ENCODE measurements around the gene RAB33B.
A peak's percentile ranks its signal among the peaks of the same experiment; 100 is the strongest.
"Not testable (repeated sequence)": the region's sequence is repeated elsewhere in the genome, so short reads cannot be mapped to it uniquely, and the experiment has no call there.

RAB33B gene
- long read RNA-seq, full-length matches to known transcripts: 52 of 59 reads
- long read RNA-seq, partial matches to known transcripts: 0 of 59 reads
- long read RNA-seq, other reads (novel, unspliced or antisense): 7 of 59 reads

- TF ChIP-seq POLR2AphosphoS5 (IDR thresholded peaks at IDR 0.05; ENCODE audit: low read depth) (no peak), REST (IDR thresholded peaks at IDR 0.05; ENCODE audit: insufficient replicate concordance, low read depth) (no peak), SPI1 (IDR thresholded peaks at IDR 0.05; ENCODE audit: borderline replicate concordance, low read depth) (no peak), GABPA (IDR thresholded peaks at IDR 0.05; ENCODE audit: low read depth) (no peak)
- TF ChIP-seq, protein P1, sequence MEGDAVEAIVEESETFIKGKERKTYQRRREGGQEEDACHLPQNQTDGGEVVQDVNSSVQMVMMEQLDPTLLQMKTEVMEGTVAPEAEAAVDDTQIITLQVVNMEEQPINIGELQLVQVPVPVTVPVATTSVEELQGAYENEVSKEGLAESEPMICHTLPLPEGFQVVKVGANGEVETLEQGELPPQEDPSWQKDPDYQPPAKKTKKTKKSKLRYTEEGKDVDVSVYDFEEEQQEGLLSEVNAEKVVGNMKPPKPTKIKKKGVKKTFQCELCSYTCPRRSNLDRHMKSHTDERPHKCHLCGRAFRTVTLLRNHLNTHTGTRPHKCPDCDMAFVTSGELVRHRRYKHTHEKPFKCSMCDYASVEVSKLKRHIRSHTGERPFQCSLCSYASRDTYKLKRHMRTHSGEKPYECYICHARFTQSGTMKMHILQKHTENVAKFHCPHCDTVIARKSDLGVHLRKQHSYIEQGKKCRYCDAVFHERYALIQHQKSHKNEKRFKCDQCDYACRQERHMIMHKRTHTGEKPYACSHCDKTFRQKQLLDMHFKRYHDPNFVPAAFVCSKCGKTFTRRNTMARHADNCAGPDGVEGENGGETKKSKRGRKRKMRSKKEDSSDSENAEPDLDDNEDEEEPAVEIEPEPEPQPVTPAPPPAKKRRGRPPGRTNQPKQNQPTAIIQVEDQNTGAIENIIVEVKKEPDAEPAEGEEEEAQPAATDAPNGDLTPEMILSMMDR (IDR thresholded peaks at IDR 0.05; ENCODE audit: insufficient read depth, low read length): no peak
- Histone ChIP-seq H3K4me3 (replicated peaks; ENCODE audit: insufficient read depth, low read length) (peak within 1 kb of the TSS; percentile 100), H3K27ac (replicated peaks) (peak within 1 kb of the TSS; percentile 90), H3K27me3 (ENCODE audit: insufficient read depth, poor library complexity, severe bottlenecking) (no peaks in the 10 kb centered on the region)
- no peak for DNase-seq (ENCODE audit: low read depth in 1 of 2, low spot score in 1 of 2)
Observed at GRCh38 chr4:139454111-139455045, at the start of gene RAB33B. RAB33B (plus strand) TSS chr4:139454121; CDS start chr4:139454196, 75 bp downstream.

DNA sequence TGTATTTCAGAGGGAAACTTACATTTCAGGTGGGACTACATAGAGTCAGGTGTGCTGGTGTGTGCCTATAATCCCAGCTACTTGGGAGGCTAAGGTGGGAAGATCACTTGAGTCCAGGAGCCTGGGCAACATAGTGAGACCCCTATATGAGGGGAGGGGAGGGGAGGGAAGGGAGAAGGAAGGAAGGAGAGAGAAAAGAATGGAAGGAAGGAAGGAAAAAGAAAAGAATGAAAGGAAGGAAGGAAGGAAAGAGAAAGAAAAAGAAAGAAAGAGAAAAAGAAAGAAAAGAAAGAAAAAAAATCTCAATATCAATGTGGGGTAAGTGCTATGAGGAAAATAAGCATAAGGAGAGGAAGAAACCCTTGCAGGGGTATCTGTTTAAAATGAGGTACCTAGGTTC, 43.6 kb upstream of the RAB33B start:
- DNase-seq (ENCODE audit: low read depth in 1 of 2, low spot score in 1 of 2): no peak
- Histone ChIP-seq H3K4me3 (replicated peaks; ENCODE audit: insufficient read depth, low read length) (no peak overlapping the region), H3K27ac (replicated peaks) (no peak overlapping the region), H3K27me3 (ENCODE audit: insufficient read depth, poor library complexity, severe bottlenecking) (no peaks in the 10 kb centered on the region)
- TF ChIP-seq POLR2AphosphoS5 (IDR thresholded peaks at IDR 0.05; ENCODE audit: low read depth) (no peak), GABPA (IDR thresholded peaks at IDR 0.05; ENCODE audit: low read depth) (no peak), REST (IDR thresholded peaks at IDR 0.05; ENCODE audit: insufficient replicate concordance, low read depth) (no peak), SPI1 (IDR thresholded peaks at IDR 0.05; ENCODE audit: borderline replicate concordance, low read depth) (no peak)
- TF ChIP-seq, protein P1 (IDR thresholded peaks at IDR 0.05; ENCODE audit: insufficient read depth, low read length): no peak

DNA sequence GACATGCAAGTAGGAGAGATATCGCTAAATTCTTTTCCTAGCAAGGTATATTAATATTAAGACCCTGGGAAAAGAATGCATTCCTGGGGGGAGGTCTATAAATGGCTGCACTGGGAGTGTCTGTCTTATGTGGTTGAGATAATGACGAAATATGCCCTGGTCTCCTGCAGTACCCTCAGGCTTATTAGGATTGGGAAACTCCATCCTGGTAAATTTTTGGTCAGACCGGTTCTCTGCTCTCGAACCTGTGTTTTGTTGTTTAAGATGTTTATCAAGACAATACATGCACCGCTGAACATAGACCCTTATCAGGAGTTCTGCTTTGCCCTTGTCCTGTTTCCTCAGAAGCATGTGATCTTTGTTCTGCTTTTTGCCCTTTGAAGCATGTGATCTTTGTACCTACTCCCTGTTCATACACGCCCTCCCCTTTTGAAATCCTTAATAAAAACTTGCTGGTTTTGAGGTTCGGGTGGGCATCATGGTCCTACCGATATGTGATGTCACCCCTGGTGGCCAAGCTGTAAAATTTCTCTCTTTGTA, 39.2 kb upstream of the RAB33B start:
- peak; percentile 36 to 69 for DNase-seq (ENCODE audit: low read depth in 1 of 2, low spot score in 1 of 2)
- H3K27me3 ChIP-seq (ENCODE audit: insufficient read depth, poor library complexity, severe bottlenecking): not testable (repeated sequence)

DNA sequence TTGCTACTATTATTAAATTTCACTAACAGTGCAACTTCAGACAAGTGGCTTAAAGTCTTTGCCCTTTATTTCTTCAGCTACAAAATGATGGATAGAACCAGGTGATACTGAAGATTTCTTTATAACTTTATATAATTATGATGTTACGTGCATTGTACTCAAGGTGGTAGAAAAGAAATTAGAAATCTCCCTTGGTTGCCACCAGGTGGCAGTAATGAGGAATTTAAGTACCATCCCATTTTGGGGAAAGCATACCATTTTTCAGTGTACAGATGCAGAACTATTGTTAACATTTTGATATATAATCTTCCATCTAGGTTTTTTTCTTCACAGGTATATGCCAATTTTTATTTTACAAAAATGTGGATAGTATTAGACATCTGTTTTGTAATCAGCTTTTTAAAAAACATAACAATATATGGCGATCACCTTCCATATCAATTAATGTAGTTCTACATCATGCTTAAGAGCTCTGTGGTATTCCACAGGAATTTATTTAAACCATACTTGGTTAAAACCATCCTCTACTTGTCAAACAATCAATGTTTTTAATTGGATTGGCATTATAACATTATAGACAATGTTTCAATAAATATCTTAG, 37.7 kb upstream of the RAB33B start:
- TF ChIP-seq GABPA (IDR thresholded peaks at IDR 0.05; ENCODE audit: low read depth) (no peak), REST (IDR thresholded peaks at IDR 0.05; ENCODE audit: insufficient replicate concordance, low read depth) (no peak), SPI1 (IDR thresholded peaks at IDR 0.05; ENCODE audit: borderline replicate concordance, low read depth) (no peak), POLR2AphosphoS5 (IDR thresholded peaks at IDR 0.05; ENCODE audit: low read depth) (no peak)
- TF ChIP-seq, protein P1 (IDR thresholded peaks at IDR 0.05; ENCODE audit: insufficient read depth, low read length): peak; percentile 39
- Histone ChIP-seq H3K4me3 (replicated peaks; ENCODE audit: insufficient read depth, low read length) (no peak overlapping the region), H3K27ac (replicated peaks) (no peak overlapping the region), H3K27me3 (ENCODE audit: insufficient read depth, poor library complexity, severe bottlenecking) (no peaks in the 10 kb centered on the region)
- DNase-seq (ENCODE audit: low read depth in 1 of 2, low spot score in 1 of 2): peak; percentile 21 to 41

More for the DNA sequence above, 39.2 kb upstream of the RAB33B start:
- H3K4me3 ChIP-seq (replicated peaks; ENCODE audit: insufficient read depth, low read length): not testable (repeated sequence)
- peak overlapping the region; percentile 28; the same call in 1 of the 2 replicates for H3K27ac ChIP-seq (replicated peaks)
